GM19043 (cell line): ENCODE measurements around the gene HP1BP3.

Experiments
- ATAC-seq: cut with Tn5 transposase; IDR thresholded peaks from one replicate; pipeline ENCODE4 v1.9.1; 2021; ENCODE audit warnings: low read depth; ENCODE audit not compliant: unreplicated experiment

The HP1BP3 gene

GRCh38 chr1:20715406-20715805 is 71.7 kb downstream of the HP1BP3 start:
- ATAC-seq: no peak

GRCh38 chr1:20713440-20713839 is 73.7 kb downstream of the HP1BP3 start:
- no peak for ATAC-seq

GRCh38 chr1:20712215-20712577 is 74.9 kb downstream of the HP1BP3 start:
- ATAC-seq: no peak

GRCh38 chr1:20711285-20712214 is 75.6 kb downstream of the HP1BP3 start:
- no peak for ATAC-seq

- ATAC-seq: no peak
Observed at GRCh38 chr1:20710469-20711284, 76.4 kb downstream of the HP1BP3 start.

- no peak for ATAC-seq
Observed at GRCh38 chr1:20709868-20710267, 77.2 kb downstream of the HP1BP3 start.

- no peak for ATAC-seq
Observed at GRCh38 chr1:20708891-20709290, 78.2 kb downstream of the HP1BP3 start.

GRCh38 chr1:20708057-20708456 is 79.0 kb downstream of the HP1BP3 start:
- no peak for ATAC-seq

GRCh38 chr1:20706841-20707240 is 80.3 kb downstream of the HP1BP3 start:
- ATAC-seq: no peak

GRCh38 chr1:20705203-20705755 is 81.8 kb downstream of the HP1BP3 start:
- no peak for ATAC-seq

- no peak for ATAC-seq
Observed at GRCh38 chr1:20704390-20705202, 82.5 kb downstream of the HP1BP3 start.

GRCh38 chr1:20703124-20703756 is 83.9 kb downstream of the HP1BP3 start:
- ATAC-seq: no peak

- no peak for ATAC-seq
Observed at GRCh38 chr1:20702416-20702815, 84.7 kb downstream of the HP1BP3 start.

GRCh38 chr1:20701847-20702246 is 85.3 kb downstream of the HP1BP3 start:
- no peak for ATAC-seq

GRCh38 chr1:20701446-20701845 is 85.7 kb downstream of the HP1BP3 start:
- ATAC-seq: no peak

- no peak for ATAC-seq
Observed at GRCh38 chr1:20700636-20701215, 86.4 kb downstream of the HP1BP3 start.

GRCh38 chr1:20699558-20699957 is 87.5 kb downstream of the HP1BP3 start:
- ATAC-seq: no peak

GRCh38 chr1:20698195-20698910 is 88.8 kb downstream of the HP1BP3 start:
- ATAC-seq: no peak

- ATAC-seq: no peak
Observed at GRCh38 chr1:20697563-20697962, 89.5 kb downstream of the HP1BP3 start.
